K562 (cell line): ENCODE results near the gene SCART1. TPM values are rescaled to one million over a fixed set of nuclear protein-coding genes. Genes with fewer than 3 reads are reported as not detected.

ENCODE experiments used
- CEBPB ChIP-seq: fragments of 450-650 bp; IDR thresholded peaks from 2 replicates; pipeline ENCODE4 v1.6.1; 2016; ENCODE audit warnings: missing genetic modification characterization, missing compliant biosample characterization
- CREB3L1 ChIP-seq: fragments of 450-650 bp; IDR thresholded peaks from 2 replicates; pipeline ENCODE4 v1.6.1; 2014; ENCODE audit warnings: low read depth, mild to moderate bottlenecking, moderate library complexity, borderline replicate concordance
- FOXA1 ChIP-seq: fragments of 450-650 bp; IDR thresholded peaks from 2 replicates; pipeline ENCODE4 v1.6.1; 2016; ENCODE audit warnings: mild to moderate bottlenecking, borderline replicate concordance
- KLF16 ChIP-seq: IDR thresholded peaks from 2 replicates; pipeline ENCODE4 v1.6.1; 2016; ENCODE audit warnings: antibody characterized with exemption
- MNT ChIP-seq, 2 experiments: fragments of 450-650 bp; conservative IDR thresholded peaks; 2 replicates each; pipeline ENCODE4 v1.6.1; 2017; ENCODE audit warnings: mild to moderate bottlenecking in 2 of 2, moderate library complexity in 2 of 2
- NFYB ChIP-seq: IDR thresholded peaks from 2 replicates; pipeline ENCODE4 v1.6.1; 2011; ENCODE audit warnings: mild to moderate bottlenecking, moderate library complexity; ENCODE audit not compliant: insufficient read length; ENCODE audit errors: extremely low read depth
- TOE1 ChIP-seq, 2 experiments: fragments of 450-650 bp in 1 of 2; sonication (generic) in 1 of 2; formaldehyde crosslinking in 1 of 2; IDR thresholded peaks; 2 replicates each; pipeline versions ENCODE4 v1.7.1 to v1.8.0; 2016 to 2022; ENCODE audit warnings: borderline replicate concordance in 2 of 2, mild to moderate bottlenecking in 2 of 2, antibody characterized with exemption in 1 of 2, inconsistent platforms in 1 of 2, low read depth in 1 of 2, missing genetic modification reagents in 1 of 2, moderate library complexity in 1 of 2
- USF1 ChIP-seq: sonication (generic); formaldehyde crosslinking; IDR thresholded peaks from 2 replicates; pipeline ENCODE4 v1.9.0; 2022; ENCODE audit warnings: mild to moderate bottlenecking, missing genetic modification reagents
- USF2 ChIP-seq: sonication (generic); formaldehyde crosslinking; IDR thresholded peaks from 2 replicates; pipeline ENCODE4 v1.5.0; 2020; ENCODE audit warnings: missing genetic modification reagents
- ZFX ChIP-seq: sonication (generic); formaldehyde crosslinking; IDR thresholded peaks from 2 replicates; pipeline ENCODE4 v1.8.0; 2022; ENCODE audit warnings: mild to moderate bottlenecking, missing genetic modification reagents, moderate library complexity
- ZNF311 ChIP-seq: fragments of 250-450 bp; sonication (Bioruptor Pico); IDR thresholded peaks from 2 replicates; pipeline ENCODE4 v1.4.0; 2020; ENCODE audit warnings: mild to moderate bottlenecking, moderate library complexity
- ZNF318 ChIP-seq, 2 experiments: fragments of 450-650 bp; IDR thresholded peaks; 2 replicates each; pipeline ENCODE4 v1.6.1; 2016; ENCODE audit warnings: mild to moderate bottlenecking in 2 of 2, borderline replicate concordance in 1 of 2, low read depth in 1 of 2, moderate library complexity in 1 of 2
- ZNF785 ChIP-seq: fragments of 250-450 bp; sonication (Bioruptor Pico); IDR thresholded peaks from 2 replicates; pipeline ENCODE4 v1.4.0; 2020; ENCODE audit warnings: mild to moderate bottlenecking
- polyA plus RNA-seq, 8 experiments: library from polyadenylated mRNA; depleted of rRNA in 4 of 8; stranded (reverse) in 5 of 8; unstranded in 3 of 8; fragments of >200 nt; fragmentation: Nextera tagmentation in 2 of 8; fragmentation: Illumina TruSeq in 1 of 8; extraction: Ambion mirVana in 2 of 8; extraction: Trizol in 1 of 8; gene quantifications; 2 replicates each; pipeline versions ENCODE4 v1.2.1 to v1.2.3, GENCODE V29; 2011 to 2014; ENCODE audit warnings: inconsistent platforms in 1 of 8, missing spikeins in 1 of 8
- total RNA-seq, 7 experiments: library from RNA; depleted of rRNA in 6 of 7; stranded (reverse); fragments of >200 nt in 6 of 7; fragmentation: Illumina TruSeq in 2 of 7; extraction: Trizol in 2 of 7; gene quantifications; 2 replicates each; pipeline versions ENCODE4 v1.2.1 to v1.2.3, GENCODE V29; 2011 to 2021; ENCODE audit warnings: low replicate concordance in 1 of 7

SCART1 gene
- total and polyA plus RNA-seq, 9 of the 15 experiments (the other 6 are each of a cell fraction or from before 2014, with no cell fraction given) = 0.18 to 6.5 (median 4.5) TPM

GRCh38 chr10:133438711-133439273 lies 15.0 kb upstream of the SCART1 start (continued):
- TF ChIP-seq MNT (conservative IDR thresholded peaks at IDR 0.05) (peak in 1 of 2 experiments; percentile 31; a peak in 1 of 4 replicates), FOXA1 (no peak), ZNF311 (CRISPR knock-in tag) (no peak), CEBPB (tag) (0 out of 2 replicates have a peak, but pooled peaks have one; percentile 18), CREB3L1 (no peak), KLF16 (0 out of 2 replicates have a peak, but pooled peaks have one; percentile 20), ZNF785 (CRISPR knock-in tag) (no peak), USF2 (CRISPR knock-in tag) (peak; percentile 93), ZNF318 (IDR thresholded peaks at IDR 0.05; ENCODE audit: borderline replicate concordance in 1 of 2, low read depth in 1 of 2) (no peak), USF1 (peak; percentile 90), TOE1 (IDR thresholded peaks at IDR 0.05; ENCODE audit: borderline replicate concordance) (peak; percentile 95), TOE1 (CRISPR knock-in tag; IDR thresholded peaks at IDR 0.05; ENCODE audit: borderline replicate concordance, low read depth) (no peak), ZFX (no peak), NFYB (no peak)
